Spinal cord (tissue), 10 donors: ENCODE measurements around the gene UCHL3. TPM values are rescaled to one million over a fixed set of nuclear protein-coding genes. Genes with fewer than 3 reads are reported as not detected.
A peak's percentile ranks its signal among the peaks of the same experiment; 100 is the strongest.

ENCODE experiments used
- DNase-seq, 6 donors: peaks; one replicate each; pipeline versions ENCODE4 v3.0.0 to v3.0.0-alpha.2; 2013 to 2015; ENCODE audit warnings: low spot score in 6 of 6, low read depth in 4 of 6
- H3K27ac ChIP-seq: one replicate; pipeline ENCODE4 v1.5.1; 2013; ENCODE audit warnings: low read depth, low read length, control low read depth
- H3K27me3 ChIP-seq: one replicate; pipeline ENCODE4 v1.6.1; 2013; ENCODE audit warnings: low read length; ENCODE audit not compliant: control insufficient read depth, insufficient read depth
- H3K36me3 ChIP-seq: one replicate; pipeline ENCODE4 v1.6.1; 2013; ENCODE audit warnings: low read length; ENCODE audit not compliant: control insufficient read depth, insufficient read depth
- H3K4me1 ChIP-seq: one replicate; pipeline ENCODE4 v1.6.1; 2013; ENCODE audit warnings: low read length; ENCODE audit not compliant: control insufficient read depth, insufficient read depth
- H3K4me3 ChIP-seq: one replicate; pipeline ENCODE4 v1.5.1; 2013; ENCODE audit warnings: low read depth, low read length, control low read depth
- H3K9me3 ChIP-seq: one replicate; pipeline ENCODE4 v1.6.1; 2013; ENCODE audit warnings: low read length; ENCODE audit not compliant: control insufficient read depth, insufficient read depth
- WGBS: methylation state at CpG from one replicate; pipeline ENCODE4 v1.1.5; 2013; ENCODE audit warnings: missing lambda C conversion rate; ENCODE audit not compliant: insufficient coverage; 5-methylcytosine and 5-hydroxymethylcytosine counted together
- long read RNA-seq, 4 donors: transcript quantifications; one replicate each; lab custom pipeline, GENCODE V29; 2026
- polyA plus RNA-seq, 2 donors: library from polyadenylated mRNA; unstranded; fragments of 120-200 nt; gene quantifications; one replicate each; pipeline ENCODE4 v1.2.1, GENCODE V29; 2013; ENCODE audit not compliant: insufficient read length in 2 of 2
- total RNA-seq, 2 donors: library from RNA; depleted of rRNA in 1 of 2; stranded (reverse); fragments of 120-200 nt in 1 of 2; fragments of >200 nt in 1 of 2; gene quantifications; one replicate each; pipeline versions ENCODE4 v1.2.3 to v1.2.4, GENCODE V29; 2013 to 2014
- donor health status: healthy.

UCHL3 gene
- total RNA-seq (10 to 100 TPM; 31.6 to 47.4 TPM), polyA plus RNA-seq (10 to 100 TPM; 32.1 to 32.2 TPM)
- long read RNA-seq, donor 1, partial matches to known transcripts, result 5 of 30 reads
- long read RNA-seq, donor 1, other reads (novel, unspliced or antisense), result 24 of 30 reads
- long read RNA-seq, donor 2, result 0 reads
- long read RNA-seq, donor 3, partial matches to known transcripts, result 0 of 18 reads
- long read RNA-seq, donor 3, other reads (novel, unspliced or antisense), result 16 of 18 reads
- long read RNA-seq, donor 4, partial matches to known transcripts, result 0 of 15 reads
- long read RNA-seq, donor 4, other reads (novel, unspliced or antisense), result 13 of 15 reads

GRCh38 chr13:75549262-75550158 lies at the start of gene UCHL3:
Gene UCHL3 (plus strand): TSS chr13:75549791. CDS start chr13:75549821, 30 bp downstream.
- Histone ChIP-seq H3K27me3 (no peaks in the 10 kb centered on the region), H3K4me1 (peaks cover 4% of the 10 kb centered on the region), H3K36me3 (no peaks in the 10 kb centered on the region), H3K4me3 (peak within 1 kb of the TSS; percentile 92), H3K27ac (peak within 1 kb of the TSS; percentile 63), H3K9me3 (no peaks in the 10 kb centered on the region)
- peak; percentile 93 to 99 (median 96) for DNase-seq
- WGBS, result under 1% methylated on average over 69 of the region's 74 CpGs

- Histone ChIP-seq H3K27me3 (no peaks in the 10 kb centered on the region), H3K4me1 (no peaks in the 10 kb centered on the region), H3K4me3 (no peak overlapping the region), H3K9me3 (peaks cover 1% of the 10 kb centered on the region), H3K36me3 (no peaks in the 10 kb centered on the region), H3K27ac (no peak overlapping the region)
- WGBS, result 50% methylated on average over 1 of the region's 3 CpGs
- no peak for DNase-seq
Measured at GRCh38 chr13:75505327-75505726, 44.3 kb upstream of the UCHL3 start.

- WGBS, result 88% methylated on average over 1 of the region's 1 CpG
- Histone ChIP-seq H3K27me3 (no peaks in the 10 kb centered on the region), H3K27ac (no peak overlapping the region), H3K9me3 (peaks cover 1% of the 10 kb centered on the region), H3K4me1 (no peaks in the 10 kb centered on the region), H3K4me3 (no peak overlapping the region), H3K36me3 (no peaks in the 10 kb centered on the region)
- DNase-seq, result no peak
Measured at GRCh38 chr13:75506018-75506417, 43.6 kb upstream of the UCHL3 start.

- Histone ChIP-seq H3K36me3 (no peaks in the 10 kb centered on the region), H3K27ac (no peak overlapping the region), H3K4me1 (no peaks in the 10 kb centered on the region), H3K27me3 (no peaks in the 10 kb centered on the region), H3K9me3 (peaks cover 1% of the 10 kb centered on the region), H3K4me3 (no peak overlapping the region)
- DNase-seq, result no peak
- WGBS, result 91% methylated on average over 8 of the region's 10 CpGs
Measured at GRCh38 chr13:75507027-75508001, 42.3 kb upstream of the UCHL3 start.

GRCh38 chr13:75508002-75508548 lies 41.5 kb upstream of the UCHL3 start:
- DNase-seq, result no peak
- Histone ChIP-seq H3K27ac (no peak overlapping the region), H3K27me3 (no peaks in the 10 kb centered on the region), H3K4me1 (no peaks in the 10 kb centered on the region), H3K36me3 (no peaks in the 10 kb centered on the region), H3K4me3 (no peak overlapping the region), H3K9me3 (peaks cover 1% of the 10 kb centered on the region)
- WGBS, result 94% methylated on average over 6 of the region's 6 CpGs

- Histone ChIP-seq H3K9me3 (peaks cover under 1% of the 10 kb centered on the region), H3K4me3 (no peak overlapping the region), H3K27me3 (no peaks in the 10 kb centered on the region), H3K36me3 (no peaks in the 10 kb centered on the region), H3K4me1 (no peaks in the 10 kb centered on the region), H3K27ac (no peak overlapping the region)
- no peak for DNase-seq
- WGBS, result no CpG with 5 or more reads among the region's 3 CpGs
Measured at GRCh38 chr13:75511051-75511625, 38.5 kb upstream of the UCHL3 start.

GRCh38 chr13:75512253-75512652 lies 37.3 kb upstream of the UCHL3 start:
- DNase-seq, result no peak
- Histone ChIP-seq H3K27ac (no peak overlapping the region), H3K4me3 (no peak overlapping the region)

GRCh38 chr13:75513271-75513670 lies 36.3 kb upstream of the UCHL3 start:
- Histone ChIP-seq H3K27ac (no peak overlapping the region), H3K36me3 (no peaks in the 10 kb centered on the region), H3K4me1 (no peaks in the 10 kb centered on the region), H3K4me3 (no peak overlapping the region), H3K27me3 (no peaks in the 10 kb centered on the region), H3K9me3 (no peaks in the 10 kb centered on the region)
- DNase-seq, result no peak
- WGBS, result 100% methylated on average over 1 of the region's 5 CpGs

More at GRCh38 chr13:75512253-75512652, 37.3 kb upstream of the UCHL3 start:
- H3K27me3 ChIP-seq, result no peaks in the 10 kb centered on the region
- H3K9me3 ChIP-seq, result no peaks in the 10 kb centered on the region
- no peaks in the 10 kb centered on the region for H3K4me1 ChIP-seq
- H3K36me3 ChIP-seq, result no peaks in the 10 kb centered on the region
- no CpG with 5 or more reads among the region's 3 CpGs for WGBS
